HuH-7.5 (cell line): Measurements from ENCODE around the gene SDK1.
"Not testable (repeated sequence)": the region's sequence is repeated elsewhere in the genome, so short reads cannot be mapped to it uniquely, and the experiment has no call there.

Experiments
- DNase-seq: peaks from one replicate; pipeline ENCODE4 v3.0.0; 2011; ENCODE audit warnings: low spot score

Gene SDK1

GRCh38 chr7:4227105-4228010 lies 926.3 kb downstream of the SDK1 start:
- DNase-seq = no peak

GRCh38 chr7:4230352-4230751 lies 929.3 kb downstream of the SDK1 start:
- no peak for DNase-seq

DNA sequence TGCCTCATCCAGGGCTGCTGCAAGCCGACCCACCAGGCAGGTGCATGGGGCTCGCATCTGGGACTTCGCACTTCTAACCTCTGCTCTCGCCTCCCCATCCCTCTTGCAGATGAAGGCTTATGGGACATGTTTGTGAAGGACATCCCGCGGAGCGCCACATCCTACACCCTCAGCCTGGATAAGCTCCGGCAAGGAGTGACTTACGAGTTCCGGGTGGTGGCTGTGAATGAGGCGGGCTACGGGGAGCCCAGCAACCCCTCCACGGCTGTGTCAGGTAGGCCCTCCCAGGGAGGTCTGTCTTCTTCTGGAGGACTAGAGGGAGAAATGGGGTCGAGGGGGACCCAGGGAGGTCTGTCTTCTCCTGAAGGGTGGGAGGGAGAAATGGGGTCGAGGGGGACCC lies 932.1 kb downstream of the SDK1 start:
- DNase-seq = no peak

- no peak for DNase-seq
Measured at GRCh38 chr7:4233621-4234497, 932.8 kb downstream of the SDK1 start.

- no peak for DNase-seq
Measured at GRCh38 chr7:4234498-4234855, 933.4 kb downstream of the SDK1 start.

DNA sequence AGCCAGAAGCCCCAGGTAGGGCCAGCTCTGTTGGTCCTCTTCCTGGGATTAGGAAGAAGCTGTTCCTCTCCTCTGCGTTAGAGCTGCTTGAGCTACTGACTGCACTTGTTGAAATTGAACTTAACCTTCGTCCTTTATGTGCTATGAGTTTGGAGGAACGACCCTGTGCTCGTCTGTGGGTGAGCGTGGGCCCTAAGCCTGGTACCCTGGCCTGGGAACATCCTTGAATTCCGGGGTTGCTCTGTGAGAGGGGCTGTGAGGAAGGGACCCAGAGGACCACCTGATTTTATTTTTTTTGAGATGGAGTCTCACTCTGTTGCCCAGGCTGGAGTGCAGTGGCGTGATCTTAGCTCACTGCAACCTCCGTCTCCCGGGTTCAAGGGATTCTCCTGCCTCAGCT lies 933.8 kb downstream of the SDK1 start:
- DNase-seq = no peak

DNA sequence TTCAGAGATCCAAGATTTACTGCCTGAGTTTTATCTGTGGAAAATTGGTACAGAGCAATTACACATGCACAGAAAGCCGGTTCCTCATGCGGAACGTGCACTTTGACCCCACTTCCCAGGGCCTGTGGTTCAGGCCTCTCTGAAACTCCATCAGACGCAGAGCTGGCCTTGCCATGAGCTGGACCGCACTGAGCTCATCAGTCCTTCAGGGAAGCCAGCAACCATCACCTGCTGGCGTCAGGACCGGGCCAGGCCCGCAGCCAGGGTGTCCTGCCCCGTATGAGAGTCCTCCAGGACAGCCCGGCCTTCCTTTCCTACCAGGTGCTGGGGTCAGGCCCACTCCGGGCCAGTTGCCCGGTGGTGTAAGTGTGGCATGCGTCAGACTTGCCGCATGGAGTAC lies 934.5 kb downstream of the SDK1 start:
- no peak for DNase-seq

- no peak for DNase-seq
Measured at GRCh38 chr7:4236389-4236788, 935.3 kb downstream of the SDK1 start.

DNA sequence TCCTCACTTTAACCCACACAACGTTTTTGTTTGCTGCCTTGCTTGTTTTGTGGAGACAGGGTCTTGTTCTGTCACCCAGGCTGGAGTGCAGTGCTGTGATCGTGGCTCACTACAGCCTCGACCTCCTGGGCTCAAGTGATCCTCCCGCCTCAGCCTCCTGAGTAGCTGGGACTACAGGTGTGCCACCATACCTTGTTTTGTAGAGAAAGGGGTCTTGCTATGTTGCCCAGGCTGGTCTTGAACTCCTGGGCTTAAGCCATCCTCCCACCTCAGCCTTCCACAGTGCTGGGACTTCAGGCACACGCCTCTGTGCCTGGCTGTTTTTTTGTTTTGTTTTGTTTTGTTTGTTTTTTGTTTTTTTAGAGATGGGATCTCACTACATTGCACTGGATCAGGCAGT lies 935.8 kb downstream of the SDK1 start:
- not testable (repeated sequence) for DNase-seq

DNA sequence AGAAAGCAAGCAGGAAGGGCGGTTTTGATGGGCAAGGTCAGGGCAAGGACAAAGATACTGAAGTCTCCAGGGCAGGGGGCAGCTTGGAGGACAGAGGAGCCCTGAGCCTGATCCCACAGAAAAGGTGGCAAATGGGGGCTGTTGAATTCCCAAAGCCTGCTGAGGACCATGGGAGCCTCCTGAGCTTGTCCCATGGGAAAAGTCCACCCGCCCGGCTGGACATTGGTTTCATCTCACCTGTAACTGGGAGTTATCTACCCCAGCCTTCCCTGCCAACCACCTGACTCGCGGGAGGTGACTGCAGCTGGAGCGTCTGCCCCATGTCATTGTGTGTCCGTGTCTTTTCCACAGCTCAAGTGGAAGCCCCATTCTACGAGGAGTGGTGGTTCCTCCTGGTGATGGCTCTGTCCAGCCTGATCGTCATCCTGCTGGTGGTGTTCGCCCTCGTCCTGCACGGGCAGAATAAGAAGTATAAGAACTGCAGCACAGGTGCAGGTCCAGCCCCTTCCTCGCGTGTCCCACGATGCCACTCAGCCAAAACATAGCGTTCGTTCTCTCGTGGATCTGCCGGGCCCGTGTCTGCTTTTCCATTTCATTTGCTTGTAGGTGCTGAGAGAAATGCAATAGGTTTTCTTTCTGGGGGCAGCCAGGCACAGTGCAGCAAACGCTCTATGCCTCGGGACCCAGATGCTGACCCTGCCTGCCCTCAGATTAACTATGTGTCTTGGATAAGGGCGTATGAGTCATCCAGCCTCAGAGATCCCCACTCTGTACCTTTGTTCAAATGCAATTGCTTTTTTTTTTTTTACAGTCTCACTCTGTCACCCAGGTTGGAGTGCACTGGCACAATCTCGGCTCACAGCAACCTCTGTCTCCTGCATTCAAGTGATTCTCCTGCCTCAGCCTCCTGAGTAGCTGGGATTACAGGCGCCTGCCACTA lies 936.5 kb downstream of the SDK1 start:
- no peak for DNase-seq

DNA sequence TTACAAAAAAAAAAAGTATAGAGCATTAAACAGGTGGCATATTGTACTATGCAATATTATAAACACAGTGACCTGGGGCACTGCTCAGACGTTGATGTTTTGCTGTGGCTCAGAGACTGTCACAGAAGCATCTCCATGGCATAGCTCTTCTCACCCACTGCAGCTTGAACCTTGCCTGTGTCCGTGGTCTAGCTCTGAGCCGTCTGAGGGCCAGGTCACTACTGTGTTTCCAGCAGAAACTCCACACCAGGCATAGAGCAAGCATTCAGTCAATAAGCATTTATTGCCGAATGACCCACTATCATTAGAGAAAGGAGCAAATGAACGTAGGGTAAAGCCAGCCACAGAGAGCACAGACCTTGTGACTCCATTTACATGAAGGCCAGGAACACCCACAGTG lies 937.8 kb downstream of the SDK1 start:
- no peak for DNase-seq

GRCh38 chr7:4240042-4240441 lies 939.0 kb downstream of the SDK1 start:
- DNase-seq = no peak

DNA sequence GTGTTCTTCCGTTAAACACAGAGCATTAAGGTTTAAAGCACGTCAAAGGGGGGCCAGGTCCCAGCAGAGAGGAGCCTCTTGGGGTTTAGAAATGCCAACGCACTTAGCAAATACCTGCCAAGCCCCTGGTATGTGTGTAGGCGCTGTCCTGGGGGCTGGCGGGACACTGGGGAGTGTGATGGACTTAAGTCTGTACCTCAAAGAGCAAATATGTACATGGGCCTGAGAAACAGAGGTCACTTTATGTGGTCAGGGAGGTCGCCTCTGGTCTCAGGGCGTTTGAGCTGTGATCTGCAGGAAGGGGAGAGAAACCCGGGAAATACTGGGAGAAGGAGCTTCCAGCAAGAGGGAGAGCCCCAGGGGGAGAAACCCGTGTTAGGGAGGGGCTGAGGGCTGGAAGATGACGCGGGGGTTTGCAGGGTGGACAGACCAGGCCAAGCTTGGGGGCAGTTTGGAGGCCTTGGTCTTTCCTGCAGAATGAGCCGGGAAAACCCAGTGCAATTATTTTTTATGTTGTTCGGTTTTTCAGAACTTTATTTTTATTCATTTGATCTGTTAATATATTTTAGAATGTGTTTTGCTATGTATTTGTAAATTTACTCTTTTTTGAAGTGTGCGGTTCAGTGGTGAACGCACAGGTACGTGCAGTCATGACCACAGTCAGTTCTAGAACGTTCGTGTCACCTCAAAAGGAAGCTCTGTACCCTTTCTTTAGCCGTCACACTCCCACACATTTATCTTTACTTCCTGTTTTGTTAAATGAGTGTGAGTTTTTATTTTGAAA lies 939.7 kb downstream of the SDK1 start:
- no peak for DNase-seq

DNA sequence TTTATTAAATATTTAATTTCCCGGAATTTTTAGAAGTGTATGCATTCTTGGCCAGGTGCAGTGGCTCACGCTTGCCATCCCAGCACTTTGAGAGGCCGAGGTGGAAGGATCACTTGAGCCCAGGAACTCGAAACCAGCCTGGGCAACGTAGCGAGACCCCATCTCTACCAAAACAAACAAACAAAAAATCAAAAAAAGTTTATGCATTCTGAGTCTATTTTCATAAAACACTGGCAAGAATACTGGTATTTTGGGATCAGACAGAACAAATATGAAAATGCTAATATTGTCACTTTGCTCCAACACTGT lies 940.2 kb downstream of the SDK1 start:
- no peak for DNase-seq

DNA sequence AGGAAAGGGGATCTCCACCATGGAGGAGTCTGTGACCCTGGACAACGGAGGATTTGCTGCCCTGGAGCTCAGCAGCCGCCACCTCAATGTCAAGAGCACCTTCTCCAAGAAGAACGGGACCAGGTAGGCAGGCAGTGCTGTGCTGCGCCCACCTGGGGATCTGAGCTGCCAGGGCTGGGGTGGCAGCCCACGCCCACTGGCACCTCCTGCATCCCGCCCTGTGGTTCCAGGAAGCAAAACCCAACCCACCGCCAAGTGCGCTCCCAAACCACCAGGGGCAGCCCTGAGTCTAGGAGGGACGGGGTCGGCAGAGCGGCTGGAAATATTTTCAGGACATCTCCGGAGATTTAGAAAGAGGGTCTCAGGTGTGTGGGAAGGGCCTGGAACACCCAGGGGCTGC lies 940.7 kb downstream of the SDK1 start:
- DNase-seq = no peak

GRCh38 chr7:4242706-4243105 lies 941.7 kb downstream of the SDK1 start:
- DNase-seq = no peak

DNA sequence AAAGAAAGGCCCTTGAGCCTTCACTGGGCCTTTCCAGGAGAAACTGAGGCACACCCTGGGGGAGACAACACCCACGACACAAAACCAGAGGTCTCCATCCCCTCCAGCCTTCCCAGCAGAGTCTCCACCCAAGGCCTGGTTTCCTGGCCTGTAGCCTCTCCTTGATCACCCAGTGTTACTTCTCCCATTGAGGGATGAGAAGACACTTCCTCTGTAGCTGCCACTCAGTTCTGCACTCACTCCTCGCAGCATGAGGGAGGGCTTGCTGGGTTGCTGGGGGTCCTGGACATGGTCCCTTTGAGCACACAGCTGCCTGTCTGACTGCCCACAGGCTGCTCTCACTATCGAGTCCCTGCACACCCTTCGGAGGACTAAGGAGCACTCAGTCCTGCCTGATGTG lies 943.0 kb downstream of the SDK1 start:
- DNase-seq = no peak

GRCh38 chr7:4244635-4245034 lies 943.6 kb downstream of the SDK1 start:
- no peak for DNase-seq

GRCh38 chr7:4245135-4245865 lies 944.2 kb downstream of the SDK1 start:
- no peak for DNase-seq

DNA sequence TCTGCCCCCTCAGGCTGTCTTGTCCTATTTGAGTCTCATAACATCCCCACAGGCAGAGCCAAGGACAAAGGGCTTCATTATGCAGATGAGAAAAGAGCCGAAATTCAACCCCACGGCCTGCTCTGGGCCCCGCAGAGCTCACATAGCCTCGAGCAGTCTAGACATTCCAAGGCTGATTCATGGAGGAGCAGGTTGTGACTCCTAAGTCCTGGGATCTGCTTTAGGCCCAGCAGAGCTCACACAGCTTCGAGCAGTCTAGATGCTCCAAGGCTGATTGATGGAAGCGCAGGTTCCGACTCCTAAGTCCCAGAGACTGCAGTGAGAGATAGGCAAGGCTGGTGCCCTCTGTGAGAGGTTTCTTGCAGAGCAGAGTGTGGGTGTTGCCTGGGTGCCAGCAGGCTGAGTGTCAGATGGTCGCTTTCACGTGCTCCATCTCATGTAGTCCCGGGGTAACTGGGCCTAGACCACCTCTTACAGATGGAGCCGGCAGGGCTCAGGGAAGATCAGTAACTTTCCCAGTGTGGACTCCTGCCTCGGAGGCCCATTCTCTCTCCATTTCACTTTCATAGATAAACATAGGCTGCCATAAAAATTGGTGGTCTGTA lies 944.9 kb downstream of the SDK1 start:
- no peak for DNase-seq
